GM13976 (cell line): ENCODE data around the gene ERI3.

Experiments used
- DNase-seq: peaks from one replicate; pipeline ENCODE4 v3.0.0; 2012; ENCODE audit warnings: low spot score
- in situ Hi-C: fragments of 300-500 bp; cut with MboI; formaldehyde crosslinking; loops from one replicate; pipeline ENCODE4 v1.12.0; 2022; ENCODE audit warnings: low sequenced_read_pairs, mixed read lengths, inconsistent platforms; ENCODE audit not compliant: unreplicated experiment
- TF ChIP-seq, protein P1 (sequence below): IDR thresholded peaks from 2 replicates; pipeline ENCODE4 v1.5.1; 2012; ENCODE audit warnings: borderline replicate concordance, mild to moderate bottlenecking; ENCODE audit not compliant: insufficient read depth; ENCODE audit errors: extremely low read depth, missing control alignments, control extremely low read depth

Gene ERI3

DNA sequence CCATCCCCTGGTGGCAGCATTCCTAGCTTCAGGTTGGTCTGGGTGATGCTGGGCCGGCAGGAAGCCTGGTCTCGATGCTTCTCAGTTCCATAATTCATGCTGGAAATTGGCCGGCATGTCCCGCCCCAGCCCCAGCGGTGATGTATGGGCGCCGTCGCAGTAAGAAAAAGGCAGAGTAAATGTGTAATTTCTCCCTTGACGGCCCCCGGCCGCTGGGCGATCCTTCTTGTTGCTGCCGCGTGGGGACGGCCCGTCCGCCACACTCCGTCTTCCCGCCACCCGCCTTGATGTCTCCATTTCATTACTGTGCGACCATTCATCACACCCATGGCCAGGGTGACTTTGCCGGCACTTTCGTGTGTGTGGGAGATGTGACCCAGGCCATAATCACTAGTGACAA is 133.3 kb downstream of the ERI3 start:
- TF ChIP-seq, protein P1, sequence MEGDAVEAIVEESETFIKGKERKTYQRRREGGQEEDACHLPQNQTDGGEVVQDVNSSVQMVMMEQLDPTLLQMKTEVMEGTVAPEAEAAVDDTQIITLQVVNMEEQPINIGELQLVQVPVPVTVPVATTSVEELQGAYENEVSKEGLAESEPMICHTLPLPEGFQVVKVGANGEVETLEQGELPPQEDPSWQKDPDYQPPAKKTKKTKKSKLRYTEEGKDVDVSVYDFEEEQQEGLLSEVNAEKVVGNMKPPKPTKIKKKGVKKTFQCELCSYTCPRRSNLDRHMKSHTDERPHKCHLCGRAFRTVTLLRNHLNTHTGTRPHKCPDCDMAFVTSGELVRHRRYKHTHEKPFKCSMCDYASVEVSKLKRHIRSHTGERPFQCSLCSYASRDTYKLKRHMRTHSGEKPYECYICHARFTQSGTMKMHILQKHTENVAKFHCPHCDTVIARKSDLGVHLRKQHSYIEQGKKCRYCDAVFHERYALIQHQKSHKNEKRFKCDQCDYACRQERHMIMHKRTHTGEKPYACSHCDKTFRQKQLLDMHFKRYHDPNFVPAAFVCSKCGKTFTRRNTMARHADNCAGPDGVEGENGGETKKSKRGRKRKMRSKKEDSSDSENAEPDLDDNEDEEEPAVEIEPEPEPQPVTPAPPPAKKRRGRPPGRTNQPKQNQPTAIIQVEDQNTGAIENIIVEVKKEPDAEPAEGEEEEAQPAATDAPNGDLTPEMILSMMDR = no peak
- in situ Hi-C loops = loop anchor here (10.0 kb wide), 1 partner anchor 383 kb away; no protein-coding TSS in a partner anchor
- no peak for DNase-seq

DNA sequence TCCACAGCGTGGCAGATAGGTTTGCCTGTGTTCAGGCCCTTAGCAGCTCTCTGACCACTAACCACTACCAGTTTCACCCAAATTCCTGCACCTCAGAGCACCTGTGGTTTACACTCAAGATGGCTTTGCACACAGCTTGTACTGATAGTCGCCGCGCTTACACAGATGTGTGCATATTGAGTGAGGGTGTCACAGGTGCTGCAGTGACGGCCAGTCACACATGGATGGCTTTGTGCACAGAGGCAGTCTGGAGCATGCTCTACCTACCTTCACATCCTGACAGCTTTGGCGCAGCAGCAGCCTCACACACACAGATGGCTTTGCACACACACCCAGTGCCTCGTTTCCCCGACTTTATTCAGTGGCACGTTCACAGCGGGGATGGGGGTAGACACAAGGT is 134.3 kb downstream of the ERI3 start:
- TF ChIP-seq, protein P1 = no peak
- DNase-seq = no peak
- in situ Hi-C loops = loop anchor here (10.0 kb wide), 1 partner anchor 384 kb away; no protein-coding TSS in a partner anchor

DNA sequence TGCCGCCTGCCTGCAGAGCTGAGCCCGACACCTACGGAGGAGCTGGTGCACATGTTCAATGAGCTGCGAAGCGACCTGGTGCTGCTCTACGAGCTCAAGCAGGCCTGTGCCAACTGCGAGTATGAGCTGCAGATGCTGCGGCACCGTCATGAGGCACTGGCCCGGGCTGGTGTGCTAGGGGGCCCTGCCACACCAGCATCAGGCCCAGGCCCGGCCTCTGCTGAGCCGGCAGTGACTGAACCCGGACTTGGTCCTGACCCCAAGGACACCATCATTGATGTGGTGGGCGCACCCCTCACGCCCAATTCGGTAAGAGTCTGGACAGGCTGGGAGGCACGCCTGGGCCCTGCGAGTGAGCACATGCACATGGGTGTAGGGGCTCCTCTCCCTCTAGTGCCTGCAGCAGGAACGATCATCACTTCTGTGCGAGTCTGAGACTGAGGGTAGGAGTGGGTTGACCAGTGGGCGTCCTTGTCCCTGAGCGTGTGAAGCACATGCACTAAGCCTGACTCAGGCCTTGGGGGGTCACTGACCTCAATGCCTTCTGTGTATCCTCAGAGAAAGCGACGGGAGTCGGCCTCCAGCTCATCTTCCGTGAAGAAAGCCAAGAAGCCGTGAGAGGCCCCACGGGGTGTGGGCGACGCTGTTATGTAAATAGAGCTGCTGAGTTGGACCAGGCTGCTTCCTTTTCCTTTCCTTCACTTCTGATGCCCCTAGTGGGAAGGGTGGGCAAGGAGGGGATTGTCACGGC is 134.9 kb downstream of the ERI3 start:
- DNase-seq = no peak
- TF ChIP-seq, protein P1 = no peak
- in situ Hi-C loops = loop anchor here (10.0 kb wide), 1 partner anchor 385 kb away; no protein-coding TSS in a partner anchor

DNA sequence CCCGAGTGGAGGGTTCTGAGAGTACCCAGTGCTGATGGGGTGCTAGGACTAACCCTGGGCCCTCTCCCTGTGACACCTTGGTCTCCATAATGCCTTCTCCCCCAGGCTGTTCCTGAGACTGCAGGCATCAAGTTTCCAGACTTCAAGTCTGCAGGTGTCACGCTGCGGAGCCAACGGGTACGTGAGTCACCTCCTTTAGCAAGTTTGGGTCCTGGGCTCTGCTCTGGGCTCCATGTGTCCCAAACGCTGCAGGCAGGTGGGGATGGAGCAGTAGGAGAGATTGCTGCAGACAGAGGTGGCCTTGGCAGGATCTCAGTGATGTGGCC is 135.8 kb downstream of the ERI3 start:
- in situ Hi-C loops = no loop called here
- TF ChIP-seq, protein P1 = no peak

DNA sequence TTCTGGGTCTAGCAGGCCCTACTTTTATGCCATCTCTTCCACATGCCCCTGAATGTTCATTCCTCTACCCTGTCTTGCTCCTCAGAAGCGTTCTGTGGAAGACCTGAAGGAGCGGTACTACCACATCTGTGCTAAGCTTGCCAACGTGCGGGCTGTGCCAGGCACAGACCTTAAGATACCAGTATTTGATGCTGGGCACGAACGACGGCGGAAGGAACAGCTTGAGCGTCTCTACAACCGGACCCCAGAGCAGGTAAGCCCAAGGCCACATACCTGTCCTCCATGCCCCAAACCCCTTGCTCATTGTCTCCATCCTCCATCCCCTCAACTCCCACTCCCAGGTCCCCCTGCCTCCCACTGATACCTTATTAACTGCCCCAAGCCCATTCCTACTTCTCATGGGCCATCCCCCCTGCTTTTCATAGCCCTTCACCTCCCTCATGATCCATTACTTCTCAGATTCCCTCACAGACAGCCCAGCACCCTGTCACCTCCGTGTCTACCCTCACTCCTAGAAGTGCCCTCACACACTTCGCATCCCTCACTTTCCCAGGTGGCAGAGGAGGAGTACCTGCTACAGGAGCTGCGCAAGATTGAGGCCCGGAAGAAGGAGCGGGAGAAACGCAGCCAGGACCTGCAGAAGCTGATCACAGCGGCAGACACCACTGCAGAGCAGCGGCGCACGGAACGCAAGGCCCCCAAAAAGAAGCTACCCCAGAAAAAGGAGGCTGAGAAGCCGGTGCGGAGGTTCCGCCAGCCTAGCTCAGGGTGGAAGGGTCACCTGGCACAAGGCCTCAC is 136.4 kb downstream of the ERI3 start:
- TF ChIP-seq, protein P1 = no peak
- DNase-seq = no peak
- in situ Hi-C loops = no loop called here

More for the DNA sequence above, 135.8 kb downstream of the ERI3 start:
- DNase-seq = no peak

DNA sequence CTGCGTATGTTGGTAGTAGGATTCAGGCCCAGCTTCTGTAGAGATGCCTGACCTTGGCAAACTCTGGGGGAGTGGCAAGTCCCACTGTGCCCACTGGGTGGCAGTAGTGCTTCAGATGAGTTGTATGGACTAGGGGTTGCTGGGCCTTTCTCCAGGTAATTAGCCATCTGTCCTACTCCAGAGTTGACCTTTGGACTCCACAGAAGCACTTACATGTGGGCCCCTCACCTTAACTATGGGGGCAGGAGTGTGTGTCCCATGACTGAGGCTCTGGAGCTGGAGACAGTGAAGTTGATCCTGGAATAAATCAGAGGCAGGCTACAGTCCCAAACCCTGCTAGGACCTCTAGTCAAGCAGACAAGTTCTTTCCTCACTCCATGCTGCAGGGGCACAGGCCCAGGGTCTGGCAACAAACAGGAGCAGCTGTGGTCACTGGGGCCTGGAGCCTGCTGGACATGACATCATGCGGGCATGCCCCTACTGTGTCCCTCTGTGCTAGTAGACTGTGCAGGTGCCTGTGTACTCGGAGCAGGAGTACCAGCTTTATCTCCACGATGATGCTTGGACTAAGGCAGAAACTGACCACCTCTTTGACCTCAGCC is 137.1 kb downstream of the ERI3 start:
- peak; percentile 76 for DNase-seq
- in situ Hi-C loops = no loop called here

More for the DNA sequence above, 137.1 kb downstream of the ERI3 start:
- TF ChIP-seq, protein P1 = peak; percentile 84
